GM23248 (cell line): ENCODE results near the gene EBLN1.

Experiments used
- EZH2 ChIP-seq: fragments of 200-600 bp; sonication (generic); IDR thresholded peaks from 2 replicates; pipeline ENCODE4 v1.6.1; 2018; ENCODE audit warnings: antibody characterized with exemption, mild to moderate bottlenecking; ENCODE audit not compliant: insufficient read depth, poor library complexity, severe bottlenecking
- EZH2phosphoT487 ChIP-seq: fragments of 200-600 bp; sonication (generic); IDR thresholded peaks from 2 replicates; pipeline ENCODE4 v1.6.1; 2018; ENCODE audit warnings: antibody characterized with exemption, moderate library complexity, mild to moderate bottlenecking, low read depth; ENCODE audit not compliant: insufficient read depth

DNA sequence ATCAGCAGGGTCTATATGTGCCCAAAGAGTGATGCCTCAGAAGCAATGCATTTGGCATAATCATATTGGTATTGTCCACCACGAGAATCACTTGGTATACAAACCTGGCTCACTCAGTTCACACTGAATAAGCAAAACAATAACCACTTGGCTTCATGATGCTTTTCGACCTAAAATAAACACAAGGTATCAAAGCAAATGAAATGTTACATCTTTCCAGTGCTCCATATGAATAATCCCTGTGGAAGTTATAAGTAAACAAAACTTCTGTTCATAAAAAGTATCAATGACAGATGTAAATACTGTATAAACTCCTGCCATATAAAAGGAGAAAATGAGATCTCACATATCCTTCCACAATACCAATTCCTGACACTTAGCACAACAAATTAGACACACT, 29.8 kb upstream of the EBLN1 start:
- TF ChIP-seq EZH2phosphoT487 (no peak), EZH2 (no peak)
